Type B pancreatic cell (in vitro differentiated cells): ENCODE data around the gene SLC66A3. TPM values are rescaled to one million over a fixed set of nuclear protein-coding genes. Genes with fewer than 3 reads are reported as not detected.

Experiments used
- DNase-seq: peaks from one replicate; pipeline ENCODE4 v3.0.0; 2021; ENCODE audit warnings: mixed read lengths; ENCODE audit not compliant: unreplicated experiment; ENCODE audit errors: extremely low spot score
- H3K27ac Mint-ChIP-seq: 2 replicates; pipeline ENCODE4 v1.8.0; 2021; ENCODE audit warnings: mild to moderate bottlenecking, mixed read lengths
- H3K27me3 Mint-ChIP-seq: 2 replicates; pipeline ENCODE4 v1.8.0; 2021; ENCODE audit warnings: mixed read lengths
- H3K36me3 Mint-ChIP-seq: 2 replicates; pipeline ENCODE4 v1.8.0; 2021; ENCODE audit warnings: mixed read lengths
- H3K4me1 Mint-ChIP-seq: one replicate; pipeline ENCODE4 v1.8.0; 2021; ENCODE audit warnings: mixed read lengths; ENCODE audit not compliant: unreplicated experiment
- H3K4me3 Mint-ChIP-seq: 2 replicates; pipeline ENCODE4 v1.8.0; 2021; ENCODE audit warnings: mild to moderate bottlenecking, mixed read lengths
- H3K9me3 Mint-ChIP-seq: 2 replicates; pipeline ENCODE4 v1.8.0; 2021; ENCODE audit warnings: mixed read lengths
- CTCF ChIP-seq: fragments of 200-600 bp; sonication (generic); conservative IDR thresholded peaks from 2 replicates; pipeline ENCODE4 v1.5.0; 2021; ENCODE audit warnings: antibody characterized with exemption, mild to moderate bottlenecking
- total RNA-seq: library from RNA; stranded (reverse); gene quantifications from 2 replicates; pipeline ENCODE4 v1.2.1, GENCODE V29; 2021; ENCODE audit warnings: low replicate concordance

The SLC66A3 gene
- total RNA-seq, 1 donor from 2014 or later, result 6.3 TPM

GRCh38 chr2:11146076-11146475 is 9.2 kb upstream of the SLC66A3 start:
- no peak overlapping the region for H3K27ac Mint-ChIP-seq
- H3K27me3 Mint-ChIP-seq, result peaks cover 9% of the 10 kb centered on the region
- peaks cover 7% of the 10 kb centered on the region for H3K4me1 Mint-ChIP-seq
- TF ChIP-seq CTCF, result no peak
- H3K9me3 Mint-ChIP-seq, result no peaks in the 10 kb centered on the region
- H3K36me3 Mint-ChIP-seq, result no peaks in the 10 kb centered on the region
- no peak for DNase-seq
- H3K4me3 Mint-ChIP-seq, result no peak overlapping the region

- Mint-ChIP-seq H3K4me1 (peaks cover 17% of the 10 kb centered on the region), H3K9me3 (no peaks in the 10 kb centered on the region), H3K27ac (no peak overlapping the region), H3K4me3 (no peak overlapping the region), H3K36me3 (no peaks in the 10 kb centered on the region), H3K27me3 (peaks cover 19% of the 10 kb centered on the region)
- DNase-seq, result no peak
- TF ChIP-seq CTCF, result no peak
Observed at GRCh38 chr2:11147263-11147662, 8.0 kb upstream of the SLC66A3 start.

GRCh38 chr2:11152591-11152990 is 2.7 kb upstream of the SLC66A3 start:
- H3K27me3 Mint-ChIP-seq, result peaks cover 18% of the 10 kb centered on the region

GRCh38 chr2:11154016-11154922 is 998 bp upstream of the SLC66A3 start:
- Mint-ChIP-seq H3K27me3 (peaks cover 18% of the 10 kb centered on the region), H3K27ac (peak overlapping the region; percentile 71), H3K9me3 (no peaks in the 10 kb centered on the region), H3K4me3 (peak overlapping the region; percentile 79), H3K4me1 (peaks cover 10% of the 10 kb centered on the region), H3K36me3 (no peaks in the 10 kb centered on the region)
- DNase-seq, result no peak
- peak; percentile 22 for TF ChIP-seq CTCF

More at GRCh38 chr2:11152591-11152990, 2.7 kb upstream of the SLC66A3 start:
- Mint-ChIP-seq H3K27ac (no peak overlapping the region), H3K36me3 (no peaks in the 10 kb centered on the region), H3K4me3 (no peak overlapping the region), H3K4me1 (peaks cover 10% of the 10 kb centered on the region), H3K9me3 (no peaks in the 10 kb centered on the region)
- no peak for TF ChIP-seq CTCF
- no peak for DNase-seq

GRCh38 chr2:11154923-11155380 is 315 bp upstream of the SLC66A3 start:
- H3K4me1 Mint-ChIP-seq, result peaks cover 10% of the 10 kb centered on the region
- peaks cover 18% of the 10 kb centered on the region for H3K27me3 Mint-ChIP-seq
- H3K9me3 Mint-ChIP-seq, result no peaks in the 10 kb centered on the region
- TF ChIP-seq CTCF, result no peak
- H3K4me3 Mint-ChIP-seq, result peak overlapping the region; percentile 79
- DNase-seq, result peak; percentile 97
- no peaks in the 10 kb centered on the region for H3K36me3 Mint-ChIP-seq
- H3K27ac Mint-ChIP-seq, result peak overlapping the region; percentile 71
